LoVo (cell line): Measurements from ENCODE around the gene COPE.
"Not testable (repeated sequence)": the region's sequence is repeated elsewhere in the genome, so short reads cannot be mapped to it uniquely, and the experiment has no call there.

Experiments used
- DNase-seq: peaks from one replicate; pipeline ENCODE4 v3.0.0-alpha.2; 2016; ENCODE audit warnings: low spot score

The COPE gene

GRCh38 chr19:18919086-18919899 is at the start of gene COPE, which contains the start of gene DDX49:
COPE (minus strand) TSS chr19:18919387; CDS start chr19:18919348, 39 bp downstream.
DDX49 (plus strand) TSS chr19:18919715; CDS start chr19:18919742, 27 bp downstream.
- DNase-seq = peak; percentile 99

- no peak for DNase-seq
These were observed 48.4 kb upstream of the COPE start for GRCh38 chr19:18967358-18968146.

GRCh38 chr19:18966307-18966706 is 47.1 kb upstream of the COPE start:
- DNase-seq = no peak

GRCh38 chr19:18964121-18964520 is 44.9 kb upstream of the COPE start:
- no peak for DNase-seq

GRCh38 chr19:18961767-18962620 is 42.8 kb upstream of the COPE start:
- no peak for DNase-seq

- no peak for DNase-seq
These were observed 41.2 kb upstream of the COPE start for GRCh38 chr19:18960370-18960769.

- no peak for DNase-seq
These were observed 35.9 kb upstream of the COPE start for GRCh38 chr19:18955042-18955441.

GRCh38 chr19:18954094-18954493 is 34.9 kb upstream of the COPE start:
- DNase-seq = no peak

GRCh38 chr19:18952364-18953003 is 33.3 kb upstream of the COPE start:
- not testable (repeated sequence) for DNase-seq

- DNase-seq = no peak
These were observed 32.6 kb upstream of the COPE start for GRCh38 chr19:18951721-18952281.

GRCh38 chr19:18949858-18950257 is 30.7 kb upstream of the COPE start:
- DNase-seq = no peak

GRCh38 chr19:18948976-18949356 is 29.8 kb upstream of the COPE start:
- no peak for DNase-seq

- DNase-seq = no peak
These were observed 29.1 kb upstream of the COPE start for GRCh38 chr19:18948075-18948975.

GRCh38 chr19:18946918-18947317 is 27.7 kb upstream of the COPE start:
- no peak for DNase-seq

GRCh38 chr19:18946335-18946734 is 27.1 kb upstream of the COPE start:
- DNase-seq = no peak

- DNase-seq = no peak
These were observed 26.1 kb upstream of the COPE start for GRCh38 chr19:18945297-18945696.

- no peak for DNase-seq
These were observed 24.3 kb upstream of the COPE start for GRCh38 chr19:18943465-18943864.

GRCh38 chr19:18942692-18943091 is 23.5 kb upstream of the COPE start:
- DNase-seq = no peak

- no peak for DNase-seq
These were observed 22.6 kb upstream of the COPE start for GRCh38 chr19:18941628-18942354.
